Lower lobe of right lung (tissue), 2 donors: ENCODE measurements around the gene PAQR5. TPM values are rescaled to one million over a fixed set of nuclear protein-coding genes. Genes with fewer than 3 reads are reported as not detected.

Experiments used
- ATAC-seq, 2 donors: fragments of 200-7000 bp; cut with Tn5 transposase; one replicate each; pipeline ENCODE4 v1.9.1; 2020 to 2022; ENCODE audit warnings: mild to moderate bottlenecking in 2 of 2, moderate library complexity in 2 of 2
- DNase-seq: peaks from one replicate; pipeline ENCODE4 v3.0.0-alpha.2; 2020
- H3K27ac ChIP-seq: fragments of 200-600 bp; one replicate; pipeline ENCODE4 v1.8.0; 2022
- H3K27me3 ChIP-seq: fragments of 200-600 bp; one replicate; pipeline ENCODE4 v1.8.0; 2022; ENCODE audit warnings: low read depth
- H3K36me3 ChIP-seq: fragments of 200-600 bp; one replicate; pipeline ENCODE4 v1.8.0; 2022; ENCODE audit warnings: mild to moderate bottlenecking
- H3K4me1 ChIP-seq: fragments of 200-600 bp; one replicate; pipeline ENCODE4 v1.8.0; 2022
- H3K4me3 ChIP-seq: fragments of 200-600 bp; one replicate; pipeline ENCODE4 v1.8.0; 2022; ENCODE audit warnings: mild to moderate bottlenecking
- H3K9me3 ChIP-seq: fragments of 200-600 bp; one replicate; pipeline ENCODE4 v1.8.0; 2022
- intact Hi-C: fragments of 100-400 bp; cut with DNase I; formaldehyde crosslinking; loops from one replicate; pipeline ENCODE4 v1.11.0; 2022
- total RNA-seq: library from RNA; stranded (reverse); fragmentation: NEBNext Ultra II Directional; extraction: Animal tissue kit (Norgen Biotek cat#: 25700); gene quantifications from one replicate; pipeline ENCODE4 v1.2.1, GENCODE V29; 2021
- TF ChIP-seq, protein P1 (sequence below): fragments of 200-600 bp; IDR thresholded peaks from one replicate; pipeline ENCODE4 v1.8.0; 2022; ENCODE audit warnings: antibody characterized with exemption, mild to moderate bottlenecking
- donor health status: DM: no; HTN: yes; CAD: no; lungs with severe emphysema.

Gene PAQR5
- total RNA-seq, 1 donor from 2014 or later: 30.6 TPM

GRCh38 chr15:69302929-69303328, 4.2 kb downstream of the PAQR5 start:
- no peaks in the 10 kb centered on the region for H3K27me3 ChIP-seq
- ATAC-seq (no peak), DNase-seq (no peak)
- H3K27ac ChIP-seq: no peak overlapping the region
- H3K4me3 ChIP-seq: no peak overlapping the region
- H3K4me1 ChIP-seq: peaks cover 33% of the 10 kb centered on the region
- H3K36me3 ChIP-seq: no peaks in the 10 kb centered on the region
- intact Hi-C loops: no loop called here
- H3K9me3 ChIP-seq: no peaks in the 10 kb centered on the region
- TF ChIP-seq, protein P1, sequence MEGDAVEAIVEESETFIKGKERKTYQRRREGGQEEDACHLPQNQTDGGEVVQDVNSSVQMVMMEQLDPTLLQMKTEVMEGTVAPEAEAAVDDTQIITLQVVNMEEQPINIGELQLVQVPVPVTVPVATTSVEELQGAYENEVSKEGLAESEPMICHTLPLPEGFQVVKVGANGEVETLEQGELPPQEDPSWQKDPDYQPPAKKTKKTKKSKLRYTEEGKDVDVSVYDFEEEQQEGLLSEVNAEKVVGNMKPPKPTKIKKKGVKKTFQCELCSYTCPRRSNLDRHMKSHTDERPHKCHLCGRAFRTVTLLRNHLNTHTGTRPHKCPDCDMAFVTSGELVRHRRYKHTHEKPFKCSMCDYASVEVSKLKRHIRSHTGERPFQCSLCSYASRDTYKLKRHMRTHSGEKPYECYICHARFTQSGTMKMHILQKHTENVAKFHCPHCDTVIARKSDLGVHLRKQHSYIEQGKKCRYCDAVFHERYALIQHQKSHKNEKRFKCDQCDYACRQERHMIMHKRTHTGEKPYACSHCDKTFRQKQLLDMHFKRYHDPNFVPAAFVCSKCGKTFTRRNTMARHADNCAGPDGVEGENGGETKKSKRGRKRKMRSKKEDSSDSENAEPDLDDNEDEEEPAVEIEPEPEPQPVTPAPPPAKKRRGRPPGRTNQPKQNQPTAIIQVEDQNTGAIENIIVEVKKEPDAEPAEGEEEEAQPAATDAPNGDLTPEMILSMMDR: no peak

- TF ChIP-seq, protein P1: peak; percentile 23
- DNase-seq: no peak
- Histone ChIP-seq H3K9me3 (no peaks in the 10 kb centered on the region), H3K27me3 (no peaks in the 10 kb centered on the region), H3K4me1 (peaks cover 35% of the 10 kb centered on the region), H3K27ac (peak overlapping the region; percentile 24), H3K4me3 (no peak overlapping the region), H3K36me3 (no peaks in the 10 kb centered on the region)
- intact Hi-C loops: no loop called here
- no peak for ATAC-seq
These were observed 4.8 kb downstream of the PAQR5 start for GRCh38 chr15:69303337-69304181.

GRCh38 chr15:69304182-69304545, 5.5 kb downstream of the PAQR5 start:
- TF ChIP-seq, protein P1: no peak
- intact Hi-C loops: no loop called here
- peak in 1 of 2 donors; percentile 27 for ATAC-seq

DNA sequence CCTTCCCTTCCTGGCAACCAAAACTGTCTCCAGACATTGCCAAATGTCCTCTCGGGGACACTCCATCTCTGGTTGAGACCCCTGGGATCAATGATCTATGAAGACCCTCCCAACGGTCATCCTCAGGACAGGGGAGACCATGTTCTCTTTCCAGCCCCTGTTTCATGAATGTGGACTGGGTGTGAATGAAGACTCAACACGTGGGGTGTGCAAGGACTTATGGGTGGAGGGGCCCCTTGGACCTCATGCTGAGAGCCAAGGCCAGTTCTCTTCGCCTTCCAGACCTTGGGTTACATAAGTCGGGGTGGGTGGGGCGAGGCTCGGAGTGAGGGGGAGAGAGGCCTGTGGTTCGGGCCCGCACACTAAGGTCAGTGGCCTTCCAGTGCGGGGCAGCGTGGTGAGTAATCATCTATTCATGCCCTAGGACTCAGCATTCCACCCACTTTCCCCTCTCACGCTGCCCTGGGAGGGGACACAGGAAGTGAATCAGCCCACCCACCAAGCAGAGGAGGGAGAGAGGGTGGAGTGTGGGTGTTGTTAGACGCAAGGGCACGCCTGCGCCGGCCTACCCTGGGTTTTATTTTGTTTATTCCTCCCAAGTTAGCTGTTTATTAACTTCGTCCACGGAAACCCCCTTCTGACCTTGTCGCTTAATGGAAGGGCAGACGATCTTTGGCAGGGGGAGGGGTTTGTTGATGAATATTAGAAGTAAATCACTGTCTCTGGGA, 6.7 kb downstream of the PAQR5 start:
- peak; percentile 74 for DNase-seq
- Histone ChIP-seq H3K27ac (peak overlapping the region; percentile 33), H3K36me3 (no peaks in the 10 kb centered on the region), H3K9me3 (no peaks in the 10 kb centered on the region), H3K4me1 (peaks cover 22% of the 10 kb centered on the region), H3K4me3 (no peak overlapping the region), H3K27me3 (no peaks in the 10 kb centered on the region)
- TF ChIP-seq, protein P1: no peak
- intact Hi-C loops: no loop called here
- ATAC-seq: peak; percentile 79 to 80

More at GRCh38 chr15:69304182-69304545, 5.5 kb downstream of the PAQR5 start:
- Histone ChIP-seq H3K27me3 (no peaks in the 10 kb centered on the region), H3K9me3 (no peaks in the 10 kb centered on the region), H3K4me1 (peaks cover 34% of the 10 kb centered on the region), H3K36me3 (no peaks in the 10 kb centered on the region), H3K4me3 (no peak overlapping the region), H3K27ac (peak overlapping the region; percentile 24)
- no peak for DNase-seq

DNA sequence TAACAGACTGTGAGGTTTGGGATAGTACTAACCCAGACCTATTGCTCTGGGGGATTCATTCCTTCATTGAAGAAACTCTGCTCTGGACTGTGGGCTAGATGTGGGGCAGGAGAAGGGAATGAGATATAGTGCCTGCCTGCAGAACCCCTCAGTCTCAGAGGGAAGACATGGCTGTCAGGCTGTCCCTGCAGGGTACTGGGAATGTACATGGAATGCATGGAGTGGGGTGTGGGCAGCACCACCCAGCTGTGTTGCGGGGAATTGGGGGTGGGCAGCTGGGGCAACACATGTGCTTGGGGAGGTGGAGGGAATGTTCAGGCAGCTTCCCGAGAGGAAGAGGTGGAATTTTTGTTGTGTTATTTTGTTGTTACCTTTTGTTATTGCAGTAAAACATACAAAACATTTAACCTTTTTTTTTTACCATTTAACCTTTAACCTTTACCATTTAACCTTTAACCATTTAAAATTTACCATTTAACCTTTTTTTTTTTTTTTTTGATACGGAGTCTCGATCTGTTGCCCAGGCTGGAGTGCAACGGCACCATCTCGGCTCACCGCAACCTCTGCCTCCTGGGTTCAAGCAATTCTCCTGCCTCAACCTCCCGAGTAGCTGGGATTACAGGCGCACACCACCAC, 7.3 kb downstream of the PAQR5 start:
- no peaks in the 10 kb centered on the region for H3K36me3 ChIP-seq

More for the DNA sequence above, 7.3 kb downstream of the PAQR5 start:
- Histone ChIP-seq H3K27ac (peak overlapping the region; percentile 33), H3K4me3 (no peak overlapping the region), H3K9me3 (no peaks in the 10 kb centered on the region), H3K4me1 (peaks cover 22% of the 10 kb centered on the region), H3K27me3 (no peaks in the 10 kb centered on the region)
- intact Hi-C loops: no loop called here
- TF ChIP-seq, protein P1: no peak
- DNase-seq: no peak
- no peak for ATAC-seq
